ENCODE measurements around the gene SLC38A10. TPM values are rescaled to one million over a fixed set of nuclear protein-coding genes. Genes with fewer than 3 reads are reported as not detected.

The SLC38A10 gene
- total RNA-seq, 1 donor from 2014 or later, result 61.6 TPM

DNA sequence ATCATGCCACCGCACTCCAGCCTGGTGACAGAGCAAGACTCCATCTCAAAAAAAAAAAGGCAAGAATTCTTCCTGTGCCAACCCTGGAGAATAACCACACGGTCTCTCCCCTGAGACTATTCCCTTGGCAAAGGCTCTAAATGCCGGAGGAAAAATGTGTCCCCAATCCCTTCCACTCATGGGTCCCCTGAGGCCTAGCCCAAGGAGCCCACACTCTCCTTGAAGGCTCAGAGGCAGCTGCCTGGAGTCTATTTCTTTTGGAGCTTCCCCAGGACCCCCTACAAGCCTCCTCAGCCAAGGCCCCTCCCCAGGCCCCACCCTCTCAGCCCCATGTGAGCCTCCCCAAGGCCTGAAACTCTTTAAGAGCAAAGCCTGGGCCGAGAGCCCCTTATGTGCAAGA, 88.9 kb downstream of the SLC38A10 start:
- ATAC-seq (no peak), DNase-seq (ENCODE audit: low spot score) (no peak)
- intact Hi-C loops (cut with DNase I), result no loop called here

DNA sequence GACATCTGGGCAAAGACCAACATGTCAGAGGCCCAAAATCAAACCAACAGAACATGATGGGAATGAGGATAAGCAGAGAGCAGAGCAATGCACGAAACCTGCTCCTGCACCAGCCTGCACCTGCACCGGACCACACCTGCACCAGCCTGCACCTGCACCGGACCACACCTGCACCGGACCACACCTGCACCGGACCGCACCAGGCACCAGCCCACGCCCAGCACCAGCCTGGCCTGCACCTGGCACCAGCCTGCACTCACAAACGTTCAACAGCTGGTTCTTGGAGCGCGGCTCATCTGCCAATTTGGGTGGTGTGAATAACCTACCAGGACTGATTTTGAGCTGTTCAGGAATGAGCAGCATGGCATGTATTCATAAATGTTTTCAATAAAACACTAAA, 90.5 kb downstream of the SLC38A10 start:
- intact Hi-C loops (cut with DNase I), result no loop called here
- DNase-seq (ENCODE audit: low spot score), result no peak
- no peak for ATAC-seq

DNA sequence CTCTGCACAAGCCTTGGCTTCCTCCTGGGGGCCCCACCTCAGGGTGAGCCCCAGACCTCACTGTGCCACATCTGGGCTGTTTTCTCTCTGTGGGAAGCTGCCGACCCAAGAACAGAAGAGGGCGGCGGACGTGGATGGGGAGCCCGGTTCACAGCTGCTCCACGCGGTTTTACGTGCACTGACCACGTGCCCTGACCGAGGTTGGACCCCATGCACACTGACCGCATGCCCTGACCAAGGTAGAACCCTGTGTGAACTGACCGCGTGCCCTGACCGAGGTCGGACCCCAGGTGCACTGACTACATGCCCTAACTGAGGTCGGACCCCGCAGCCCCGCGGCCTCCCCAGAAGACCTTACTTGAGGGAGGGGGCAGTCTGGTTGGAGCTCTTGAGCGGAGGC, 92.0 kb downstream of the SLC38A10 start:
- DNase-seq (ENCODE audit: low spot score), result no peak
- ATAC-seq, result no peak
- intact Hi-C loops (cut with DNase I), result no loop called here

DNA sequence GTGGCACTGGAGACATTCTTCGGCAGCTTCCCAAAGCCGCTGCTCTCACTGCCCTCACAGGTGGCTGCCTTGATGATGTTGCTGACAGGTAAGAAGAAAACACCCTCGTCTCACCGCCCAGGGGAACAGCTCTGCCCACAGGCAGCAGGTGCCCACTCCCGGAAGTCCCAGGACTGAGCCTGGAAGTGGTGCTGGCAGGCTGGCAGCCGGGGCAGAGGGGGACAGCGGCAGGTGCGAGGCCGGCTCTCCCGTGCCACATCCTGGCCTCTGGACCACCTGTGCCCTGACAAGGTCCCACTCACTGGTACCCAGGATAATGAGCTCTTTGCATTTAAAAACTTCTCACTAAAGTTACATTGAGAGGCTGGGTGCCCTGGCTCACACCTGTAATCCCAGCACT, 92.8 kb downstream of the SLC38A10 start:
- DNase-seq (ENCODE audit: low spot score), result no peak
- ATAC-seq, result no peak
- intact Hi-C loops (cut with DNase I), result no loop called here

DNA sequence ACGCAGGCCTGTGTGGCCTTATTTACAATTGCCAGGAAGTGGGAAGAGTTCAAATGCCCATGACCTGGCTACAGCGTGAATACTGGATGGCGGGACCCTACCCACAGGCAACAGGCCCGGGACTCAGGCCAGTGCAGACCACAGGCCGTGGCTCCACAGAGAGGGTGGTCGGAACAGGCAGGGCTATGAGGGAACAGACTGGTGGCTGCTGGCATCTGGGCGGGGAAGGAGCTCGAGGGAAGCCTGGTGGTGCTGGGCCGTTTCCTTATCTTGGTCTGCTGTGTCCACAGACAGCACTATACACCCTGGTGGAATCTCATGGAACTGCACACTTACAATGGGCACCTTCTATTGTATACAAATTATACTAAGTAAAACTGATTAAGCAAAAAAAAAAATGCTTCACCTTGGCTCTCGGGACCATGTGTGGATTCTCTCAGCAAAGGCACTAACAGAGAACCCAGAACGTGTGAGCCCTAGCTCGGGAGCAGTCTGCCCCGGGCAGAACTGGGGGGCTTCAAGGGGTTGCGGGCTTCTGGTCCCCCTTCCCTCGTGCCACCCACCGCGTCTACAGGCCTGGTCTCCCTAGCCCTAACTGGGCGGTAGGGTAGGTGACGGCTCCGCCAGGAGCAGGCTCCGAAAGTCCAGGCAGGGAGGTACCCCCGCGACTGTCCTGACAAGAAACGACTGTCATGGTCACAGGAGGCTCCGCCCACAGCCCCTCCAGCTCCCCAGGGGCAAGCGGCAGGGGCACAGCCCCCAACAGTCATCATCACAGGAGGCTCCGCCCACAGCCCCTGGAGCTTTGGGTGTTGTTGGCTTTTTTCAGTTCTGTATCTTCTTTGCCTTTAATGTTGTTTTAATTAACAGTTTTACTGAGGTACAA, 94.2 kb downstream of the SLC38A10 start:
- DNase-seq (ENCODE audit: low spot score) (no peak), ATAC-seq (peak; percentile 79)
- intact Hi-C loops (cut with DNase I), result no loop called here

DNA sequence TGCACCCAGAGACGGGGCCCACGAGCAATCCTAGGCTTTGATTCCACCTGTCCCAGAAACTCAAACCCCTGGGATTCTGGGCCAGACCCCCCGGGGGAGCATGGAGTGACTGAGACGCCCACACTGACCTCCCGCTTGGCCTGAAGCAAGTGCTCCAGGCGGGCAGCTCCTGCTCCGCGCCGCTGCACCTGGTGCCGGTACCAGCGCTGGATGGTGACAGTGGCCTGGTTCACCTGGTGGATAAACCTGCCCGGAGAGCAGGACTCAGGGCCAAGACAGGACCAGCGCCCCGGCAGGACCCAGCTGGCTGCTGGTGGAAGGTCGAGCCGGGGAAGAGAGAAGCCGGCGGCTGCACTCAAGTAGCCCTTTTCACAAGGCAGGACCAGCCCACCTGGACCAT, 94.9 kb downstream of the SLC38A10 start:
- intact Hi-C loops (cut with DNase I), result no loop called here
- ATAC-seq, result no peak
- DNase-seq (ENCODE audit: low spot score), result no peak

DNA sequence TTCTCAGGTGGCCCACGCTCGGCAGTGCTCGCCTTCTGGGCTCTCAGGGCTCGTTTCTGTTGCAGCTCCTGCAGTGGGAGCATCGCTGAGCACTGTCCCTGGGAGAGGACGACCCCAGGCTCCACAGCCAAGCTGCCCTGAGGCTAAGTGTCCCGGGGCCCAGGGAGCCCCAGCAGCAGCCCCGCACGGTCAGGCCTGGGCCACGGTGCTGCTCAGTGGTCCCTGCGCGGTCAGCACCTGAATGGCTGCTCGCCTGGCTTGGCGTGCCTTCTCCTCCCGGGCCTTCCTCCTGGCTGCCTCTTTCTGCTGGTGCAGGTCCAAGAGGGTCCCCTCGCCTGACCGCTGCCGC, 95.7 kb downstream of the SLC38A10 start:
- intact Hi-C loops (cut with DNase I), result no loop called here
- DNase-seq (ENCODE audit: low spot score), result no peak
- ATAC-seq, result no peak

DNA sequence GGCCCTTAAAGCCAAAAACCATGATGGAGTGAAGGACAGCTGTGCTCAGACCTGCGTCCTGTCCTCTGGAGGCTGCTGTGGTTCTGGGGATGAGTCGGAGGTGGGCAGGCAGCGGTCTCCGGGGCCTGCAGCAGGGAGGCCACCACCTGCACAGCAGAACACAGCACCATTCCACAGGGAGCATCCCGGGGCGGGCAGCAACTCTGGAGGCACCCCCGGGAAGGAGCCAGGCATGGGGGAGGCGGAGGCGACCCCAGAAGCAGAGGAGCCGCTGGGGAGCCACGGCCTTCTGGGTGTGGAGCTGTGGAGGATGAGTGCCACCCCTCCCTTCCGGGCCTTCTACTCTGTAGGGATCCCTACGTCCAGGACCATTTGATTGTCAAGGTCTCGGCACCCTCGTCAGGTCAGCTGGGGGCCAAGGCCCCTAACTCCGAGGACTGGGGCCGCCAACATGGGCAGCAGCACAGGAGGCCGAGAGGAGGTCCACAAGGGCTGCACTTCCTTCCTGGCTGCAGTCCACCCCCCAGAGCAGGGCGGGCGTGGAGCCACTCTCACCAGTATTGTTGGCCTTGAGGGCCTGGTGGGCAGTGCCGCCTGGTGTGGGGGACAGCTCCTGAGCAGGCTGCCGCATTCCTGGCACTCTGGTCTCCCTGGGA, 96.2 kb downstream of the SLC38A10 start:
- no peak for ATAC-seq
- DNase-seq (ENCODE audit: low spot score), result no peak
- intact Hi-C loops (cut with DNase I), result no loop called here

DNA sequence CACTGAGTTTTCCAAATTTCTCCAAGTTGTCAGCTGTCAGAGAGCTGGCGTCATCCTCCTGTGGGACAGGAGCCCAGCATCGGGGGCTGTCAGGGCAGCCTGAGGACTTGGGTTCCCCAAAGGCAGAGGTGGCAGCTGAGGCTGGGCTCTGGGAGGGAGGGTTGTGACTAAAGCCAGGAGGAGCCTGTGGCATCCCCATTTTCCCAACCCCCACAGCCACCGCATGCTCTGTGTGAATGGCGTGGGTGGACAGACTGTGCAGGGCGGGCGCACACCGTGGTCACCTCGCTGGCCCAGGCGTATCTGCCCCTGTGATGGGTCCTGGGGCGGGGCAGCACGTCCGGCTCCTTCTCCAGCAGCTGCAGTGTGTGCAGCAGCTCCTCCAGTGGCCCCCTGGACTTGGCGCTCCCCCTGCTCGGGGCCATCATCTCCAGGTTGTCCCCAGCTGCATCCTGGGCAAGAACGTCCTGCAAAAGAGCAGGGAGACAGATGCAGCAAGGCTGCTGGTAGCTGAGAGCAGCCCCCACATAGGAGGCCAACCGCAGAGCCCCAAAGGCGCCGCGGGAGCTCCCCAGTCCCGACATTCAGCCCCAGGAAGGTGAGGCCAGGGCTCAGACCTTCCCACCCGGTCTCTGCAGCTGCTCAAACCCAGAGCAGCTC, 97.1 kb downstream of the SLC38A10 start:
- ATAC-seq, result no peak
- intact Hi-C loops (cut with DNase I), result no loop called here
- DNase-seq (ENCODE audit: low spot score), result no peak

DNA sequence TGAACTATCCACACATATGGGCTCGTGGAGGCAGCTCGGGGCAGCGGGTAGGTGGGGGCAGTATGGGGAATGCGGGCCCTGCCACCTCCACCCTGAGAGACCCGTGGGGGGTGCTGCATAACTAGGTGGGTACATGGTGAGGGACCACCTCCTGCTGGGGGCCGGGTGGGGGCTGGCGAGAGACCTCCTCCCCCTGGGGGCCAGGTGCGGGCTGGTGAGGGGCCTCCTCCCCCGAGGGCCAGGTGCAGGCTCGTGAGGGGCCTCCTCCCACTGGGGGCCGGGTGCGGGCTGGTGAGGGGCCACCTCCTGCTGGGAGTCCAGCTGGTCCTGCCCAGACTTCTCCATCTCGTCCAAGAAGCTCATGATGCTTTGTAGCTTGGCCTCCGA, 97.7 kb downstream of the SLC38A10 start:
- intact Hi-C loops (cut with DNase I), result no loop called here
- ATAC-seq (no peak), DNase-seq (ENCODE audit: low spot score) (no peak)

DNA sequence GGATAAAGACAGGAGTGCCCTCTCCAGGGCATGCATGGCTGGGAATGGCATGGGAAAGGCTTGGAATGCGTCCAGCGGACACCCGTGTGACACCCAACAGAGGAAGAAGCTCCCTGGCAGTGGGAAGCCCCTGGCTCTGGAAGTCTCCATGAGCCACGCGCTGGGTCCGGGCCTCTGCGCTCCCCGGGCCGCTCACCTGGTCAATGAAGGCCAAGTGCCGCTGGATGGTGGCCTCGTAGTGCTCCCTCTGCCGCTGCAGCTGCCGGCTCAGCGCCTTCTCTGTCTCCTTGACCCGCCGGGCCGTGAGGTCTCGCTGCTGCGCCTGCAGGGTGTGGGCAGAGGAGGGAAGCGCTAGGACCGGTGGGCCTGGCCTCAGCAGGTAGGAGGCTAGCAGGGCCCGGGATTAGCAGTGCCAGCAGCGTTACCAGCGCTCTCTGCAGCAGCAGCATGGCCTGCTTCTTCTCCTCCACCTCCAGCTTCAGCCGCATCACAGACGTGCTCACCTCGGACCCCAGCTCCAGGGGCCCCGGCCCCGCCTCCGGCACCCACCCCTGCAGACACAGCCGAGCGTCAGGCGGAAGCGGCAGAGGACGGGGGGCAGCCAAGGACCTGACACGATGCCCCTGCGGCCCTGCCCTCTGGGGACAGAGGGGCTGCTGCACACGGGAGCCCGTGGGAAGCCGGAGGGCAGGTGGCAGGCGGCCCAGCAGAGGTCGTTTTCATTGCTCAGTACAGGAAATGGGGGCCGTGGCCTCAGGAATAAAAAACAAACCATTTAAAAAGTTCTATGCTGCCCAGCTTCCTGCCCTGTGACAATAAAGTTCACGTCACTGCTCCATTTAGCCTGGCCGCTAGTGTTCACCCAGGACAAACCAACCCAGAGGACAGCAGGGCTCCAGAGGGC, 98.3 kb downstream of the SLC38A10 start:
- ATAC-seq, result no peak
- intact Hi-C loops (cut with DNase I), result no loop called here
- no peak for DNase-seq (ENCODE audit: low spot score)

DNA sequence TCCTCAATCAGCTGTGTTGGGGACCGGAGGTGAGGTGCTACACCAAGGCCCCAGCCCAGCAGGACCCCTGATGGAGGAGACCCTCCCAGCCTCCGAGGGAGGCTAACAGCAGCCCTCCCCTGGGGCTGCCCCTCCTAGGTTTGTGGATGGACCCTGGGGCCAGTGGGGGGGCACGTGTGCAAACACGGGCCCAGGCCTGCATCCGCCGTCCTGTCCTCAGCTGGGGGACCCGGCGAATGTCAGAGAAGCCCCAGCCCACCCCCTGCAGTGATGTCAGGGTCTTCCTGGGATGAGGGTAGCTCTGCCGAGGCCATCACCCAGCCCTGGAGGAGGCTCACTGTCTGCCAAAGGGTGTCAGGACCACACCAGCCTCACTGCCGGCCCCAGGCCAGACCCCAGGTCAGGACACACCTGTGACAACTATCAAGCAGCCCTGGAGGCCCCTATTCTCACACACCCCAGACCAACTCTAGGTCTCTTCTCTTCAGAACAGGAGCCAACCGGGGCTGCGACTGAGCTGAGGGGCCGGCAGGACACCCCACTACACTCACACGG, 99.1 kb downstream of the SLC38A10 start:
- intact Hi-C loops (cut with DNase I), result no loop called here

More for the DNA sequence above, 99.1 kb downstream of the SLC38A10 start:
- ATAC-seq (no peak), DNase-seq (ENCODE audit: low spot score) (no peak)

Other genes starting within 250 kb of the SLC38A10 start
- not detected for gene PVALEF, start 129.8 kb downstream of the SLC38A10 start, total RNA-seq
- gene AATK, start 129.1 kb downstream of the SLC38A10 start, total RNA-seq, result 440 TPM
- 10.1 TPM for gene CEP131, start 72.3 kb downstream of the SLC38A10 start, total RNA-seq
- gene TEPSIN, start 56.3 kb downstream of the SLC38A10 start, total RNA-seq, result 38.1 TPM
- gene NDUFAF8, start 56.0 kb downstream of the SLC38A10 start, total RNA-seq, result 37.4 TPM
- 47.8 TPM for gene BAHCC1, start 100.2 kb upstream of the SLC38A10 start, total RNA-seq
- 2,552 TPM for gene ACTG1, start 217.5 kb upstream of the SLC38A10 start, total RNA-seq
- 1.6 TPM for gene FSCN2, start 233.1 kb upstream of the SLC38A10 start, total RNA-seq